Retinal pigment epithelial cell (primary cell): ENCODE measurements around the gene IQCE.
"Not testable (repeated sequence)": the region's sequence is repeated elsewhere in the genome, so short reads cannot be mapped to it uniquely, and the experiment has no call there.

ENCODE experiments used
- DNase-seq: peaks from one replicate; pipeline ENCODE4 v3.0.0-alpha.2; 2010; ENCODE audit warnings: low read depth
- H3K4me3 ChIP-seq: 2 replicates; pipeline ENCODE4 v1.5.1; 2011; ENCODE audit warnings: mild to moderate bottlenecking, low read length, control low read depth, moderate library complexity
- TF ChIP-seq, protein P1 (sequence below): conservative IDR thresholded peaks from 2 replicates; pipeline ENCODE4 v1.5.1; 2011; ENCODE audit warnings: low read depth, low read length, control low read depth, inconsistent platforms

Gene IQCE

DNA sequence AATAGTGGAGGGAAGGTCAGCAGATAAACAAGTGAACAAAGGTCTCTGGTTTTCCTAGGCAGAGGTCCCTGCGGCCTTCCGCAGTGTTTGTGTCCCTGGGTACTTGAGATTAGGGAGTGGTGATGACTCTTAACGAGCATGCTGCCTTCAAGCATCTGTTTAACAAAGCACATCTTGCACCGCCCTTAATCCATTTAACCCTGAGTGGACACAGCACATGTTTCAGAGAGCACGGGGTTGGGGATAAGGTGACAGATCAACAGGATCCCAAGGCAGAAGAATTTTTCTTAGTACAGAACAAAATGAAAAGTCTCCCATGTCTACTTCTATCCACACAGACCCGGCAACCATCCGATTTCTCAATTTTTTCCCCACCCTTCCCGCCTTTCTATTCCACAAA is 25.2 kb upstream of the IQCE start:
- H3K4me3 ChIP-seq, DNase-seq: not testable (repeated sequence)

DNA sequence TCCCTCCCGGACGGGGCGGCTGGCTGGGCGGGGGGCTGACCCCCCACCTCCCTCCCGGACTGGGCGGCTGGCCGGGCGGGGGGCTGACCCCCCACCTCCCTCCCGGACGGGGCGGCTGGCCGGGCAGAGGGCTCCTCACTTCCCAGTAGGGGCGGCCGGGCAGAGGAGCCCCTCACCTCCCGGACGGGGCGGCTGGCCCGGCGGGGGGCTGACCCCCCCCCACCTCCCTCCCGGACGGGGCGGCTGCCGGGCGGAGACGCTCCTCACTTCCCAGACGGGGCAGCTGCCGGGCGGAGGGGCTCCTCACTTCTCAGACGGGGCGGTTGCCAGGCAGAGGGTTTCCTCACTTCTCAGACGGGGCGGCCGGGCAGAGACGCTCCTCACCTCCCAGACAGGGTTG is 24.6 kb upstream of the IQCE start:
- H3K4me3 ChIP-seq, DNase-seq: not testable (repeated sequence)

DNA sequence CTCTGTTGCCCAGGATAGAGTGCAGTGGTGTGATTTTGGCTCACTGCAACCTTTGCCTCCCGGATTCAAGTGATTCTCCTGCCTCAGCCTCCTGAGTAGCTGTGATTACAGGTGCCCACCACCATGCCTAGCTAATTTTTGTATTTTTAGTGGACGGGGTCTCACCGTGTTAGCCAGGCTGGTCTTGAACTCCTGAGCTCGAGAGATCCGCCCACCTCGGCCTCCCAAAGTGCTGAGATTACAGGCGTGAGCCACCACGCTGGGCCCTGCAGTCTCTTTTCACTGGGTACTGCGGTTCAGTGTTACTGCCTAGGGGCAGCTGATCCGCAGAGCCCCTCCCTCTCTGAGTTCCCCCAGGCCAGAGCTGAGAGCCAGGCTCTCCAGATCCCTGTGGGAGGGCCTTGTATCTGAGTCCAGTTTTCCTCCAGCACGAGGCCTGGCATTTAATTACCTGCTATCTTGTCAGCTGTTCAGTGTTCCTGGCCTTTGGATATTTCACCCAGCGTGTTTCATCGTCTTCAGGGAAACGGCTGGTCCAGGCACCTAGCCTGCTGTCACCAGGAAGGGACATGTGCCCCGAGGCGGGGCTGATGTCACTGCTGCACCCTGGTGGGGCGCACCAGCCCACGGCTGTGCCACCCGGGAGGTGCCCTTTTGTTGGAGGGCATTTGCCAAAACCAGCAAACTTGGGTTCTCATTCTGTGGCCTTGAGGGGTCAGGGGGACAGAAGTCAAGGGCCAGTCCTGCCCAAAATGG is 22.7 kb upstream of the IQCE start:
- DNase-seq, H3K4me3 ChIP-seq: not testable (repeated sequence)

DNA sequence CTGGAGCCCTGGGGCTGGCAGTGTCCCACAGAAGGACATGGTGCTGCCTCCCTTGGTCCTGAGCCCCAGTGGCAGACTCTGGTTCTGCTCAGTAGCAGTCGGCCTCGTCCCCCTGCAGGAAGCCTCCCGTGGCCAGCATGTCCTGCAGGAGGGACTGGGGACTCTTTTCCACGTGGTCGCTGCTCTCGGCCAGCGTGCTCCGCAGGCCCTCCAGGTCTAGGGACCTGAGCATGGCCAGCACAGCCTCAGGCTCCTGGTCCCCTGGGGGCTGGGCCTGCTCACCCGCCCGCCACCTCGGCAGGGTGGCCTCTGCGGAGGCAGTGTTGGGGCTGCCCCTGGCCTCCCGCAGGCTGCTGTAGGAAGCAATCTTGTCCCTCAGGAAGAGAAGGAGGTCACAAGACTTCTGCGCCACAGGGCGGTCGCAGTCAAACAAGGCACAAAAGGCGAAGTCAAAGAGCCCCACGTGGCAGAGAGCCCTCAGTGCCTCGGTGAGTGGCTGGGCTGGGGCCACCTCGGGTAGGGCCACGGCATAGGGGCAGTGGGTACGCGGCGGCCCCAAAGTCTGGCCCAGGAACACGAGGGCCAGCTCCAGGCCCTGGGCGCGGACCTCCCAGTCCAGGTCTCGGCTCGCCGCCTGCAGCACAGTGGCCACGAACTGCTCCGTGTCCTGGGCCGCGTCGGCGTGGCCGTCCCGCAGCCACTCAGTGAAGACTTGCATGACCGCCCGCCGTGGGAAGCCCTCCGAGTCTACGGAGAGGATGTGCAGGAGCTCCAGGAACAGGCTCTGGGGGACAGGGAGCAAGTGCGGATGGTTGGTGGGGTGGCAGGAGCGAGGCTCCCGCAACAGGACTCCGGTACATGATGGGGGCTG is 20.6 kb upstream of the IQCE start:
- TF ChIP-seq, protein P1, sequence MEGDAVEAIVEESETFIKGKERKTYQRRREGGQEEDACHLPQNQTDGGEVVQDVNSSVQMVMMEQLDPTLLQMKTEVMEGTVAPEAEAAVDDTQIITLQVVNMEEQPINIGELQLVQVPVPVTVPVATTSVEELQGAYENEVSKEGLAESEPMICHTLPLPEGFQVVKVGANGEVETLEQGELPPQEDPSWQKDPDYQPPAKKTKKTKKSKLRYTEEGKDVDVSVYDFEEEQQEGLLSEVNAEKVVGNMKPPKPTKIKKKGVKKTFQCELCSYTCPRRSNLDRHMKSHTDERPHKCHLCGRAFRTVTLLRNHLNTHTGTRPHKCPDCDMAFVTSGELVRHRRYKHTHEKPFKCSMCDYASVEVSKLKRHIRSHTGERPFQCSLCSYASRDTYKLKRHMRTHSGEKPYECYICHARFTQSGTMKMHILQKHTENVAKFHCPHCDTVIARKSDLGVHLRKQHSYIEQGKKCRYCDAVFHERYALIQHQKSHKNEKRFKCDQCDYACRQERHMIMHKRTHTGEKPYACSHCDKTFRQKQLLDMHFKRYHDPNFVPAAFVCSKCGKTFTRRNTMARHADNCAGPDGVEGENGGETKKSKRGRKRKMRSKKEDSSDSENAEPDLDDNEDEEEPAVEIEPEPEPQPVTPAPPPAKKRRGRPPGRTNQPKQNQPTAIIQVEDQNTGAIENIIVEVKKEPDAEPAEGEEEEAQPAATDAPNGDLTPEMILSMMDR = no peak

DNA sequence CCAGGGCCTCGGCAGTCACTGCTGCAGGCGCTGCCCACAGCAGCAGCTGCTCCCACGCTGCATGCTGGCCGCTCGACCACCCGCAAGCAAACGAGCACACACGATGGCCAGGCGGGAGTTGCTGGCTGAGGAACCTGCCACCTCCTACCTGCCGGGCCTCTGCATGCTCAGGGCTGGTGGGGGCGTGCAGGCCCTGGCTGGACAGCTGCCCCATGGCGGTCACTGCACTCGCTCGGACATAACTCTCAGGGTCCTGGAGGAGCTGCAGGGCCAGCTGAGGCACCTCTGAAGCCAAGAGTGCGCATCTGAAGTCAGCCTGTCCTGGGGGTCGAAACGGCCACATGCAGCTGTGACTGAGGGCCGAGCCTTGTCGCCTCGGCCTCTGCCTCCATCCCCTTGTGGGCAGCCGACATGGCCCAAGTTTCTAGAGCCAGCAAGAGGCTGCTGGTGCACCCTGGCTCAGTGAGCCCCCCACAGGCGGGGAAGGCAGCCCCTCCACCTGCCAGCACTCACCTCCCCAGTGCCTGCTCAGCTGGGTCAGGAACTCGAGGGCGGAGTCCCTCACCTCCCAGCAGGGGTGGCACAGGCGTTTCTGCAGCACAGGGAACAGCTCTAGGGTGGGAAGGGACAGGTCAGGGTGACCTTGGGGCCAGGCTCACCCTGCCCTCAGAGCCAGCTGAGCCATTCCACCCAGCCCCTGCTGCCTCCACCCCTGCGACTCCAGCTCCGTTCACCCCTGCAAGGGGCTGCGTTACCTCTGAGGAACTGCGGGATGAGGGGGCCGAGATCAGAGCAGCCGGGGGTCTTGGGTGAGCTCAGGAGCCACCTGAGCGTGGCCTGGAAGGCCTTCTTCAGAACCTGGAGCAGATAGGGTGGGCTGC is 19.5 kb upstream of the IQCE start:
- TF ChIP-seq, protein P1 = no peak
- H3K4me3 ChIP-seq = no peak overlapping the region
- no peak for DNase-seq

More for the DNA sequence above, 20.6 kb upstream of the IQCE start:
- DNase-seq = no peak
- no peak overlapping the region for H3K4me3 ChIP-seq

DNA sequence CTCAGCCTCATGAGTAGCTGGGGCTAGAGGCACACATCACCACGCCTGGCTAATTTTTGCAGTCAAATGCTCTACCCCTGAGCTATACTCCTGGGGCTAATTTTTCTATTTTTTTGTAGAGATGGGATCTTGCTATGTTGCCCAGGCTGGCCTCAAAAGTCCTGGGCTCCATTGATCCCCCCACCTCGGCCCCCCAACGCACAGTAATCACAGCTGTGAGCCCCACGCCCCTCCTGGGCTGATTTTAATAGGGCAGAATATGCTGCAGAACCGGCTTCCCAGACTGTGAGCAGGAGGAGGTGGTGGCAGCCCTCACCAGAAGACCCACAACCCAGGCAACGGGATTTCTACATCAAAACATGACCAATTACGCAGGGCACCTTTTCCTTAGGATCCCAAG is 18.6 kb upstream of the IQCE start:
- DNase-seq = no peak
- TF ChIP-seq, protein P1 = no peak
- H3K4me3 ChIP-seq = no peak overlapping the region

DNA sequence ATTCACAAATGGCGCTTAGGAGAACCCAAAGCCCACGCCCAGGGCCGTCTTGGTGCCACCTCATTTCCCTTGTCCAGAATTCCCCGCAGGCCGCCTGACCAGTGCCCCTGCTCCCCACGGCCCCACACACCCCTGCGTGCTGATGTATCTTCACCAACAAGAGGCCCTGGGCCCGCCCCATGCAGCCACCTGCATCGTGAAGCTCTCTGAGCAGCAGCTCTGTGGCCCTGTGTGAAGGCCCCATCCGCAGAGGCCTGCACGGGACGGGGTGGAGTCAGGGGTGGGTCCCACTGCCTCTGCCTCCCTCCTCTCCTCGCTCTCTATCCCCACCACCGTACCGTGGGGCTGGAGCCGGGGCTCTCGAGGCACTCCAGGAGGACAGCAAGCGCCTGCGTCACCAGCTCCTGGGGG is 18.1 kb upstream of the IQCE start:
- DNase-seq = no peak
- TF ChIP-seq, protein P1 = no peak
- H3K4me3 ChIP-seq = no peak overlapping the region

DNA sequence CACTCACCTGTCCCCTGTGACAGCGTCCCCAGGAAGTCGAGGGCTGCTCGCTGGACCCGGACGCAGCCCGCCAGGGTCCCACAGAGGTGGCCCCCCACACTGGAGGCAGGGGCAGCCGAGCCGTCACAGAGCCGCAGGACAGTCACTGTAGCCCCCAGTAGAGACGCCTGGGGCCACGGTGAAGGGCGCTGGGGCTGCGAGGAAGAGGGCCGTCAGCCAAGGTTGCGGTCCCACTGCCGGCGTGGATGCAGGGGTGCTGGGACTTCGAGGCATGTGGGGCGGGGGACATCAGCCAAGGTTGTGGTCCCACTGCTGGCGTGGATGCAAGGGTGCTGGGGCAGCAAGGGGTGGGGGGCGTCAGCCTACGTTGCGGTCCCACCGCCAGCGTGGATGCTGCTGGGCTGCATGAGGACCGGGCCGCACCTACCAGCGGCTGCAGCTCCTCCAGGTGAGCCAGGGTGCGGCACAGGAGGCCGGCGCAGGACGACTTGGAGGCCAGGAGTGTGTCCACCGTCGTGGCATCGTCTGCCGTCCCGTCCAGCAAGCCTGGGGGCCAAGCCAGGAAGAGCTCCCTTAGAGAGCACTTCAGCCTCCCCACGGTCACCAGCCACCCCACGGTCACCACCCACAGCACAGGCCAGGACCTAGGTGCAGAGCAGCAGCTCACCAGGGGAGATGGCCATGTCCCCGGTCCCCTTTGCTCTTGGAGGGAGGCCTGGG is 17.3 kb upstream of the IQCE start:
- TF ChIP-seq, protein P1 = no peak
- DNase-seq = no peak
- no peak overlapping the region for H3K4me3 ChIP-seq
